IMR-90 (cell line): Measurements from ENCODE around the gene ZNF35. TPM values are rescaled to one million over a fixed set of nuclear protein-coding genes. Genes with fewer than 3 reads are reported as not detected.

ENCODE experiments used
- ATAC-seq: fragments of 200-7000 bp; cut with Tn5 transposase; 2 replicates; pipeline ENCODE4 v1.9.1; 2020; ENCODE audit warnings: low read depth, mild to moderate bottlenecking, moderate library complexity
- BruUV-seq: library from RNA; stranded (reverse); fragments of 400-500 nt; replicated peaks from 2 replicates; lab custom pipeline; 2021; lab: Mats Ljungman, UMichigan
- CTCF ChIA-PET: fragments of 300-600 bp; formaldehyde crosslinking; extraction: SDS; loops from one replicate; lab custom pipeline; 2021; ENCODE audit warnings: antibody characterized with exemption; lab: Yijun Ruan, JAX
- POLR2A ChIA-PET: fragments of 300-600 bp; sonication (Branson Sonifier 250); formaldehyde crosslinking; loops from one replicate; lab custom pipeline; 2022; ENCODE audit warnings: antibody characterized with exemption; ENCODE audit not compliant: unreplicated experiment; lab: Charles Lee
- DNase-seq: peaks from one replicate; pipeline ENCODE4 v3.0.0; 2013
- H2AFZ ChIP-seq: replicated peaks from 2 replicates; pipeline ENCODE3; 2013; ENCODE audit warnings: low read length, mild to moderate bottlenecking; ENCODE audit not compliant: poor library complexity
- H2AK5ac ChIP-seq: 2 replicates; pipeline ENCODE4 v1.6.1; 2013; ENCODE audit warnings: low read depth, low read length, inconsistent platforms
- H2AK9ac ChIP-seq: replicated peaks from 2 replicates; pipeline ENCODE3; 2013; ENCODE audit warnings: mild to moderate bottlenecking, low read depth, low read length, moderate library complexity; ENCODE audit not compliant: poor library complexity
- H2BK120ac ChIP-seq: 2 replicates; pipeline ENCODE4 v1.6.1; 2013; ENCODE audit warnings: low read depth, low read length, inconsistent platforms
- H2BK15ac ChIP-seq: 3 replicates; pipeline ENCODE4 v1.6.1; 2013; ENCODE audit warnings: low read depth, low read length, inconsistent platforms
- H2BK20ac ChIP-seq: 2 replicates; pipeline ENCODE4 v1.6.1; 2013; ENCODE audit warnings: low read depth, mild to moderate bottlenecking, inconsistent platforms, low read length, moderate library complexity
- H2BK5ac ChIP-seq: 2 replicates; pipeline ENCODE4 v1.6.1; 2013; ENCODE audit warnings: mild to moderate bottlenecking, low read depth, low read length, inconsistent platforms; ENCODE audit not compliant: poor library complexity, severe bottlenecking
- H3K14ac ChIP-seq: replicated peaks from 2 replicates; pipeline ENCODE4 v1.6.1; 2013; ENCODE audit warnings: low read depth, low read length, inconsistent platforms
- H3K18ac ChIP-seq: 2 replicates; pipeline ENCODE4 v1.6.1; 2013; ENCODE audit warnings: low read depth, low read length, control low read depth
- H3K23ac ChIP-seq: 2 replicates; pipeline ENCODE4 v1.6.1; 2013; ENCODE audit warnings: low read depth, low read length, inconsistent platforms
- H3K27ac ChIP-seq: 2 replicates; pipeline ENCODE4 v1.5.1; 2013; ENCODE audit warnings: mild to moderate bottlenecking, control low read depth, low read length; ENCODE audit not compliant: insufficient read depth
- H3K27me3 ChIP-seq: 2 replicates; pipeline ENCODE4 v1.6.1; 2013; ENCODE audit warnings: low read length; ENCODE audit not compliant: control insufficient read depth, insufficient read depth
- H3K36me3 ChIP-seq: 2 replicates; pipeline ENCODE4 v1.6.1; 2013; ENCODE audit warnings: low read length, mixed read lengths; ENCODE audit not compliant: control insufficient read depth, insufficient read depth
- H3K4ac ChIP-seq: 2 replicates; pipeline ENCODE4 v1.6.1; 2013; ENCODE audit warnings: low read depth, low read length, inconsistent platforms
- H3K4me1 ChIP-seq: 2 replicates; pipeline ENCODE4 v1.6.1; 2013; ENCODE audit warnings: low read length, mixed read lengths; ENCODE audit not compliant: control insufficient read depth, insufficient read depth
- H3K4me2 ChIP-seq: 2 replicates; pipeline ENCODE4 v1.6.1; 2013; ENCODE audit warnings: low read depth, mild to moderate bottlenecking, control low read depth, low read length, moderate library complexity
- H3K4me3 ChIP-seq: 2 replicates; pipeline ENCODE4 v1.5.1; 2013; ENCODE audit warnings: low read depth, mild to moderate bottlenecking, control low read depth, low read length, moderate library complexity; ENCODE audit not compliant: insufficient read depth
- H3K56ac ChIP-seq: 2 replicates; pipeline ENCODE4 v1.6.1; 2013; ENCODE audit warnings: low read length, inconsistent platforms; ENCODE audit not compliant: insufficient read depth; ENCODE audit errors: extremely low read depth
- H3K79me1 ChIP-seq, 2 experiments: 2 replicates each; pipeline ENCODE4 v1.6.1; 2013; ENCODE audit warnings: low read length in 2 of 2, inconsistent platforms in 1 of 2, low read depth in 1 of 2
- H3K9ac ChIP-seq: 2 replicates; pipeline ENCODE4 v1.6.1; 2013; ENCODE audit warnings: low read depth, low read length, control low read depth
- H3K9me1 ChIP-seq: 2 replicates; pipeline ENCODE4 v1.6.1; 2013; ENCODE audit warnings: low read length, inconsistent platforms; ENCODE audit not compliant: insufficient read depth
- H3K9me3 ChIP-seq: 2 replicates; pipeline ENCODE4 v1.6.1; 2013; ENCODE audit warnings: low read length; ENCODE audit not compliant: control insufficient read depth, insufficient read depth
- H4K20me1 ChIP-seq: 2 replicates; pipeline ENCODE4 v1.6.1; 2013; ENCODE audit warnings: low read length, inconsistent platforms; ENCODE audit not compliant: insufficient read depth
- H4K5ac ChIP-seq: 2 replicates; pipeline ENCODE4 v1.6.1; 2013; ENCODE audit warnings: mild to moderate bottlenecking, low read depth, low read length, control low read depth
- H4K8ac ChIP-seq, 2 experiments: 2 replicates each; pipeline ENCODE4 v1.6.1; 2013; ENCODE audit warnings: low read depth in 2 of 2, low read length in 2 of 2, control low read depth in 1 of 2, inconsistent platforms in 1 of 2
- H4K91ac ChIP-seq: 2 replicates; pipeline ENCODE4 v1.6.1; 2013; ENCODE audit warnings: low read depth, low read length, inconsistent platforms; ENCODE audit not compliant: insufficient read depth
- BHLHE40 ChIP-seq: fragments of 150-350 bp; IDR thresholded peaks from 2 replicates; pipeline ENCODE4 v1.6.1; 2016; ENCODE audit warnings: mild to moderate bottlenecking, low read depth, low read length
- FOS ChIP-seq: fragments of 150-350 bp; IDR thresholded peaks from 2 replicates; pipeline ENCODE4 v1.6.1; 2016; ENCODE audit warnings: low read depth, low read length
- MAFK ChIP-seq: IDR thresholded peaks from 2 replicates; pipeline ENCODE4 v1.6.1; 2012; ENCODE audit warnings: low read depth, low read length, improper control_type of control experiment
- NFE2L2 ChIP-seq: fragments of 150-350 bp; IDR thresholded peaks from 2 replicates; pipeline ENCODE4 v1.6.1; 2016; ENCODE audit warnings: low read depth, mild to moderate bottlenecking, low read length
- SMC3 ChIP-seq: fragments of 150-350 bp; IDR thresholded peaks from 2 replicates; pipeline ENCODE4 v1.6.1; 2016; ENCODE audit warnings: low read depth, mild to moderate bottlenecking, antibody characterized with exemption, low read length, moderate library complexity
- WGBS, 2 experiments: methylation state at CpG; one replicate each; pipeline versions ENCODE4 v1.1.5 to v1.1.7; 2013; ENCODE audit warnings: missing lambda C conversion rate in 2 of 2; ENCODE audit not compliant: insufficient read length in 1 of 2; ENCODE audit errors: extremely low coverage in 2 of 2; 5-methylcytosine and 5-hydroxymethylcytosine counted together
- dilution Hi-C: fragments of 300-500 bp; cut with HindIII; formaldehyde crosslinking; loops from one replicate; pipeline ENCODE4 v1.14.3; 2018; ENCODE audit warnings: low sequenced_read_pairs; ENCODE audit not compliant: unreplicated experiment
- in situ Hi-C: fragments of 300-500 bp; cut with MboI; formaldehyde crosslinking; loops from 3 replicates; pipeline ENCODE4 v1.14.3; 2019; ENCODE audit warnings: low sequenced_read_pairs, inconsistent platforms, mixed read lengths
- intact Hi-C: fragments of 100-400 bp; cut with micrococcal nuclease; formaldehyde crosslinking; loops from 2 replicates; pipeline ENCODE4 v1.10.0; 2022
- polyA plus RNA-seq, 3 experiments: library from polyadenylated mRNA; depleted of rRNA; stranded (reverse); fragments of >200 nt; gene quantifications; 2 replicates each; pipeline ENCODE4 v1.2.3, GENCODE V29; 2012; ENCODE audit warnings: low replicate concordance in 1 of 3
- total RNA-seq: library from RNA; depleted of rRNA; stranded (reverse); fragments of >200 nt; gene quantifications from 2 replicates; pipeline ENCODE4 v1.2.3, GENCODE V29; 2012

The ZNF35 gene
- total and polyA plus RNA-seq, 2 of the 4 experiments (the other 2 are of a cell fraction) = 3.8 to 19.5 TPM

DNA sequence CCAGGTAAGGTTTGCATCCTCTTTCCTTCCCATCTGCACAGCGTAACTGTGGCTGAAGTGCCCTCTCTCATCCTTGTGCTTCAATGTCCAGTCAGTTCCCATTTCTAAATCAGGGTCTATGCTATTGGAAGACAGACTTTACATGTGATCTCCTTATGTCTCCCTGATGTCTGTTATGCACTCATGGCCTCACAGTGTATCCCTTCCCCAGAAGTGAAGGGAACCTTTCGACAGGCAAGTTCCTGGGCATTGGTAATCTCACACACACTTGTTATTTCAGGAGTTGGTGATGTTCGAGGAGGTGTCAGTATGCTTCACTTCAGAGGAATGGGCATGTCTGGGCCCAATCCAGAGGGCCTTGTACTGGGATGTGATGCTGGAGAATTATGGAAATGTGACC lies 16.3 kb upstream of the ZNF35 start:
- no peak overlapping the region for H3K23ac ChIP-seq
- no peaks in the 10 kb centered on the region; the same call in 1 of the 2 replicates for H3K9me1 ChIP-seq
- POLR2A ChIA-PET = no interaction called here
- H3K18ac ChIP-seq = no peak overlapping the region
- H4K8ac ChIP-seq = no peak overlapping the region
- WGBS, 2 experiments = 100% methylated on average over 1 of the region's 3 CpGs; no CpG with 5 or more reads in 1 of the 2 experiments
- peaks cover 20 to 35% of the 10 kb centered on the region in 2 experiments; a peak in 3 of 4 replicates for H3K79me1 ChIP-seq
- intact Hi-C loops = no loop called here
- dilution Hi-C loops = no loop called here
- H3K4me1 ChIP-seq = no peaks in the 10 kb centered on the region
- H3K9me3 ChIP-seq = no peaks in the 10 kb centered on the region
- in situ Hi-C loops = loop anchor here (25.0 kb wide), 1 partner anchor 295 kb away; the partner anchor contains the start of gene TCAIM
- no peak for TF ChIP-seq BHLHE40
- TF ChIP-seq FOS = no peak
- TF ChIP-seq SMC3 = no peak
- no peak for TF ChIP-seq MAFK
- no peak for TF ChIP-seq NFE2L2
- H4K20me1 ChIP-seq = no peaks in the 10 kb centered on the region; the same call in 1 of the 2 replicates
- H2AFZ ChIP-seq = no peak overlapping the region
- H2AK5ac ChIP-seq = no peak overlapping the region
- no peak overlapping the region for H3K14ac ChIP-seq
- no TSS peak for BruUV-seq
- H4K91ac ChIP-seq = no peak overlapping the region
- H3K36me3 ChIP-seq = peaks cover 33% of the 10 kb centered on the region
- no peak overlapping the region for H2BK15ac ChIP-seq
- H4K5ac ChIP-seq = no peak overlapping the region
- H3K56ac ChIP-seq = no peak overlapping the region
- ATAC-seq = no peak
- H2AK9ac ChIP-seq = no peak overlapping the region
- H3K4me2 ChIP-seq = no peak overlapping the region
- H2BK20ac ChIP-seq = no peak overlapping the region
- H3K27ac ChIP-seq = no peak overlapping the region
- H2BK5ac ChIP-seq = no peak overlapping the region
- no peak overlapping the region for H3K4me3 ChIP-seq
- H3K9ac ChIP-seq = no peak overlapping the region
- H2BK120ac ChIP-seq = no peak overlapping the region
- no peak overlapping the region for H3K4ac ChIP-seq
- CTCF ChIA-PET = no interaction called here
- no peaks in the 10 kb centered on the region for H3K27me3 ChIP-seq
- no peak for DNase-seq
